ENCODE results near the gene NUDT17. TPM values are rescaled to one million over a fixed set of nuclear protein-coding genes. Genes with fewer than 3 reads are reported as not detected.

Gene NUDT17
- 10 to 100 TPM in 1 of 2 donors, 1 to 10 TPM in 1; 9.5 to 13.1 TPM for total RNA-seq
- 9.5 TPM for polyA plus RNA-seq (ENCODE audit: insufficient read depth, low read depth, low replicate concordance)
- long read RNA-seq, donor 1, partial matches to known transcripts, result 22 of 28 reads
- long read RNA-seq, donor 1, other reads (novel, unspliced or antisense), result 6 of 28 reads
- long read RNA-seq, donor 2, result 0 reads

GRCh38 chr1:145845514-145846161, at the start of gene NUDT17:
Gene NUDT17, plus strand, starts transcription at chr1:145845630. Its CDS starts 11 bp downstream, at chr1:145845641.
- H3K9me3 ChIP-seq, result no peaks in the 10 kb centered on the region
- H3K4me1 ChIP-seq, result peaks cover 5% of the 10 kb centered on the region
- WGBS, 2 donors, result 2% methylated on average over 9 to 38 of the region's 50 CpGs
- DNase-seq, result peak; percentile 84
- H3K27me3 ChIP-seq, result no peaks in the 10 kb centered on the region
- no peaks in the 10 kb centered on the region for H3K36me3 ChIP-seq (ENCODE audit: low read depth, missing control alignments)
- intact Hi-C loops (cut with DNase I; ENCODE audit: low total_unique reads), result no loop called here
- peak within 1 kb of the TSS; percentile 57 to 59 for H3K4me3 ChIP-seq
- peak; percentile 66 to 90 (median 83) for TF ChIP-seq CTCF (IDR thresholded peaks at IDR 0.05)
- TF ChIP-seq POLR2A (IDR thresholded peaks at IDR 0.05), result no peak
- peak within 1 kb of the TSS; percentile 40 to 76 for H3K27ac ChIP-seq

- TF ChIP-seq CTCF (IDR thresholded peaks at IDR 0.05) (no peak), POLR2A (IDR thresholded peaks at IDR 0.05) (no peak)
- Histone ChIP-seq H3K4me3 (no peak overlapping the region), H3K36me3 (ENCODE audit: low read depth, missing control alignments) (no peaks in the 10 kb centered on the region), H3K27ac (no peak overlapping the region), H3K9me3 (no peaks in the 10 kb centered on the region), H3K27me3 (no peaks in the 10 kb centered on the region), H3K4me1 (no peaks in the 10 kb centered on the region)
- no peak for DNase-seq
- intact Hi-C loops (cut with DNase I; ENCODE audit: low total_unique reads), result no loop called here
- 26 to 67% methylated on average over 1 of the region's 1 CpG for WGBS, 2 donors
These were observed 48.7 kb upstream of the NUDT17 start for GRCh38 chr1:145796753-145797152.

- WGBS, 2 donors, result 89% methylated on average over 2 of the region's 2 CpGs
- TF ChIP-seq POLR2A (IDR thresholded peaks at IDR 0.05) (no peak), CTCF (IDR thresholded peaks at IDR 0.05) (no peak)
- Histone ChIP-seq H3K4me3 (no peak overlapping the region), H3K36me3 (ENCODE audit: low read depth, missing control alignments) (no peaks in the 10 kb centered on the region), H3K4me1 (peaks cover 13% of the 10 kb centered on the region), H3K9me3 (no peaks in the 10 kb centered on the region), H3K27ac (no peak overlapping the region), H3K27me3 (no peaks in the 10 kb centered on the region)
- intact Hi-C loops (cut with DNase I; ENCODE audit: low total_unique reads), result no loop called here
- no peak for DNase-seq
These were observed 45.6 kb upstream of the NUDT17 start for GRCh38 chr1:145799806-145800205.

- TF ChIP-seq POLR2A (IDR thresholded peaks at IDR 0.05) (no peak), CTCF (IDR thresholded peaks at IDR 0.05) (no peak)
- Histone ChIP-seq H3K9me3 (no peaks in the 10 kb centered on the region), H3K36me3 (ENCODE audit: low read depth, missing control alignments) (no peaks in the 10 kb centered on the region), H3K27ac (peak overlapping the region in 1 of 2 donors; percentile 78), H3K4me1 (peaks cover 13% of the 10 kb centered on the region), H3K27me3 (no peaks in the 10 kb centered on the region), H3K4me3 (no peak overlapping the region)
- intact Hi-C loops (cut with DNase I; ENCODE audit: low total_unique reads), result no loop called here
- DNase-seq, result no peak
- WGBS, 2 donors, result 68 to 75% methylated on average over 3 of the region's 3 CpGs
These were observed 41.0 kb upstream of the NUDT17 start for GRCh38 chr1:145804235-145805045.

Measured in testis (tissue), 5 donors.